Measurements from ENCODE around the gene ORMDL3.

- TF ChIP-seq, protein P1, sequence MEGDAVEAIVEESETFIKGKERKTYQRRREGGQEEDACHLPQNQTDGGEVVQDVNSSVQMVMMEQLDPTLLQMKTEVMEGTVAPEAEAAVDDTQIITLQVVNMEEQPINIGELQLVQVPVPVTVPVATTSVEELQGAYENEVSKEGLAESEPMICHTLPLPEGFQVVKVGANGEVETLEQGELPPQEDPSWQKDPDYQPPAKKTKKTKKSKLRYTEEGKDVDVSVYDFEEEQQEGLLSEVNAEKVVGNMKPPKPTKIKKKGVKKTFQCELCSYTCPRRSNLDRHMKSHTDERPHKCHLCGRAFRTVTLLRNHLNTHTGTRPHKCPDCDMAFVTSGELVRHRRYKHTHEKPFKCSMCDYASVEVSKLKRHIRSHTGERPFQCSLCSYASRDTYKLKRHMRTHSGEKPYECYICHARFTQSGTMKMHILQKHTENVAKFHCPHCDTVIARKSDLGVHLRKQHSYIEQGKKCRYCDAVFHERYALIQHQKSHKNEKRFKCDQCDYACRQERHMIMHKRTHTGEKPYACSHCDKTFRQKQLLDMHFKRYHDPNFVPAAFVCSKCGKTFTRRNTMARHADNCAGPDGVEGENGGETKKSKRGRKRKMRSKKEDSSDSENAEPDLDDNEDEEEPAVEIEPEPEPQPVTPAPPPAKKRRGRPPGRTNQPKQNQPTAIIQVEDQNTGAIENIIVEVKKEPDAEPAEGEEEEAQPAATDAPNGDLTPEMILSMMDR (conservative IDR thresholded peaks at IDR 0.05 in 1 of 2, IDR thresholded peaks at IDR 0.05 in 1 of 2; ENCODE audit: low read depth in 1 of 2, low read length in 2 of 2) = no peak
- TF ChIP-seq EZH2 (IDR thresholded peaks at IDR 0.05; ENCODE audit: low read length, missing control alignments) = no peak
Observed at GRCh38 chr17:39922006-39922405, 5.4 kb downstream of the ORMDL3 start.
